Prostate gland (tissue), 2 donors: ENCODE measurements around the gene LZTR1.

ENCODE experiments used
- CTCF ChIP-seq, 4 experiments: fragments of 200-600 bp in 2 of 4; fragments of 450-650 bp in 2 of 4; sonication (generic) in 2 of 4; IDR thresholded peaks; 1 replicate in 3 of 4; 2 replicates in 1 of 4; pipeline ENCODE4 v1.5.1; 2016 to 2019; ENCODE audit warnings: antibody characterized with exemption in 4 of 4, mild to moderate bottlenecking in 2 of 4, moderate library complexity in 2 of 4
- POLR2A ChIP-seq: fragments of 450-650 bp; IDR thresholded peaks from one replicate; pipeline ENCODE4 v1.6.1; 2016; ENCODE audit warnings: antibody characterized with exemption, mild to moderate bottlenecking
- POLR2AphosphoS5 ChIP-seq: sonication (generic); formaldehyde crosslinking; IDR thresholded peaks from one replicate; pipeline ENCODE4 v1.6.1; 2017; ENCODE audit warnings: antibody characterized with exemption

- TF ChIP-seq CTCF (IDR thresholded peaks at IDR 0.05) (no peak), POLR2AphosphoS5 (no peak), POLR2A (no peak)
Measured at GRCh38 chr22:21032037-21032867, 50.2 kb downstream of the LZTR1 start, which contains the start of gene SLC7A4.
